A172 (cell line): ENCODE measurements around the gene MFGE8. TPM values are rescaled to one million over a fixed set of nuclear protein-coding genes. Genes with fewer than 3 reads are reported as not detected.
"Not testable (repeated sequence)": the region's sequence is repeated elsewhere in the genome, so short reads cannot be mapped to it uniquely, and the experiment has no call there.

Experiments used
- DNase-seq: peaks from one replicate; pipeline ENCODE4 v3.0.0-alpha.2; 2015; ENCODE audit warnings: low spot score
- total RNA-seq: library from RNA; depleted of rRNA; stranded (reverse); fragments of >200 nt; shearing (Covaris generic); gene quantifications from 2 replicates; pipeline ENCODE4 v1.2.3, GENCODE V29; 2014; rRNA removed

Gene MFGE8
- 116 and 144 TPM in 2 replicates for total RNA-seq

- DNase-seq = peak; percentile 67
Observed at GRCh38 chr15:88913017-88913849, at the start of gene MFGE8. Gene MFGE8 (minus strand): TSS chr15:88913379. CDS start chr15:88913319, 60 bp downstream.

DNA sequence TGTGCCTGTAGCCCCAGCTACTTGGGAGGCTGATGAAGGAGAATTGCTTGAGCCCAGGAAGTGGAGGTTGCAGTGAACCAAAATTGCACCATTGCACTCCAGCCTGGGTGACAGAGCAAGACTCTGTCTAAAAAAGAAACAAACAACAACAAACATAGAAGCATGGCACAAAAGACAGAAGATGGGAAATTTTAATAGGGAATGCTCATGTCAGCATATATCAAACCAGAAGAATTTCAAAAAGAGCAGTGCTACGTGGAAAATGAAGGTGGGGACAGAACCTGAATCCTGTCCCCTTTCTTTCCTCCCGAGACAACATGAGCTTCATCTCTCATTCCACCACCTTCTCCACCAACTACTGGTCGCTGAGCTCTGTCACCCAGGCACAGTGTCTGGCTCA lies 46.3 kb upstream of the MFGE8 start:
- DNase-seq = no peak

DNA sequence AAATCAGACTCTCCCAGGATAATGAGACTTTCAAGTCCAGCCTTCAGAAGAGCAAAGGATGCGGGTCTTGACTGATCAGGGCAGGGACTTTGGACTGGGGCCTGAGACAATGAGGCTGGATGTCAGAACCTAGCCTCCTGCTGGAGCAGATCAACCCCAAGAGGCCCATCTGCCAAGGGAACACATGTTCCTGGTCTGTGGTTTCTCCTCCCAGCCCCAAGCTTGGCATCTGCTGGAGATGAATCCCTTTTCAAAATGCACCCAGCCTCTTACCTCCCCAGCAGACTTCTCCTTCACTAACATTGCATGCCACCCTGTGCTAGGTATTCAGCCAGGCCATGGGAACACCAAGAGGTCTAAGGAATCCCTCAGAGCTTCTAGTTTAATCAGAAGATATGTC lies 43.7 kb upstream of the MFGE8 start:
- DNase-seq = no peak

DNA sequence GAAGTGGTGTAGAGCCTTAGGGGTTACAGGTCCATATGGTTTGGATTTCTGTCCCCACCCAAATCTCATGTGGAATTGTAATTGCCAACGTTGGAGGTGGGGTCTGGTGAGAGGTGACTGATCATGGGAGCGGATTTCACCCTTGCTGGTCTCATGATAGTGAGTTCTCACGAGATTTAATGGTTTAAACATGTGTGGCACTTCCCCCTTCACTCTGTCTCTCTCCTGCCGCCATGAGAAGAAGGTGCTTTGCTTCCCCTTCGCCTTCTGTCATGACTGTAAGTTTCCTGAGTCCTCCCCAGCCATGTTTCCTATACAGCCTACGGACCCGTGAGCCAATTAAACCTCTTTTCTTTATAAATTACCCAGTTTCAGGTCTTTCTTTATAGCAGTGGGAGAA lies 43.1 kb upstream of the MFGE8 start:
- no peak for DNase-seq

DNA sequence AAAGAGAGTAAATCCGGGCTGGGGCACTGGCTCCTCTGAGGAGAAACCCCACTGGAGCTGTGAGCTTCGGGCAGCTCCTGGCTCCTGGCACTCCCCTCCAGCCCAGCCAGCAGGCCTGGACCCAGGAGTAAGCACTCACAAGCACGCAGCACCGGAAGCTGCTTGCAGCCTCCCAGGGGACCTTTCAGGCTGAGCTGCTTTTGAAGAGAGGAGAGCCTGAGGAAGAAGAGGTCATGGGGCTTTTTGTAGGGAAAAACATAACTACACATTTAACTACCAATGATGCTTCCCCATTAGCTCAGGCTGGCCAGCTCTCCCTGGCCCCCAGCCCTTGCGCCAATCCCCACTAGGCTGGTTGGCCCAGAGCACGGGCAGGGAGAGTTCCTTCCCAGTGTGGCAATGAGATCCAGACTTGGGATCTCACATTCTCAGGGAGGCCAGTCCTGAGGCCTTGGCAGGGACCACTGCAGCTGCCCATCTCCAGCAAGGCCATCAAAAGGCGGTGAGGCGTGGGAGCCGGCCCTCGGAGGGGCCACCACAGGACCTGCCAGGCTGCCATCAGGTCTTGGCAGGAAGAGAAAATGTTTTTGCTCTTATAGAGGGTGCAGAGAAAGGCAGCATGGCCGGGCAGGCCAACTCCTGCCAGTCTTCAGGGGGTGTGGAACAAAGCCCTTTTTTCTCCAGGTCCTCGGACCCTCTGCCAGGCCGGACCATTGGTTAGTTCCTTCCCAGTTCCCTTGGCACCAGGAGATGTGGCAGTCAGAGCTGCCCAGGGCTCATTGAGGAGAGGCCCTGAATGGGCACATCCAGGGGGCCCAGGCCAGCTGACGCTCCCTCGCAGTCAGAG lies 41.5 kb upstream of the MFGE8 start:
- no peak for DNase-seq

DNA sequence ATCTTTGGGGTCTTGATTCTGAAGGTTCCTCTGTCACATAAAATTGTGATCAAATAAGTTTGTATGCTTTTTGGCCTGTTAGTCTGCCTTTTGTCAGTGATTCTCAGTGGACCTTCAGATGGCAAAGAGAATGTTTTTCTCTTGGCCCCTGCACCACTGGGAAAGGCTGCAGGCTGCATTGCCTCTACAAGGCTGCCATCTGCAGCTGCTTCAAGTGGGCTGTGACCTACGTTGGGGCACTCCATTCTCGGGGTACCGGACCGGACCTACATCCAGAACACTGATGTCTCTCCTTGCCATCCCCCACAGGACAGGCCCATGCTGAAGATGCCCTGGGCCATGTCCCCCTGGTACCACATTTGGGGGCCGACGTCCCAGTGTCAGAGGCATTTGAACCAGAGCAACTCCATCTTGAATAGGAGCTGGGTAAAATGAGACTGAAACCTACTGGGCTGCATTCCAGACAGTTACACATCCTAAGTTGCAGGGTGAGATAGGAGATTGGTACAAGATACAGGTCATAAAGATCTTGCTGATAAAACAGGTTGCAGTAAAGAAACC lies 37.5 kb upstream of the MFGE8 start:
- no peak for DNase-seq

DNA sequence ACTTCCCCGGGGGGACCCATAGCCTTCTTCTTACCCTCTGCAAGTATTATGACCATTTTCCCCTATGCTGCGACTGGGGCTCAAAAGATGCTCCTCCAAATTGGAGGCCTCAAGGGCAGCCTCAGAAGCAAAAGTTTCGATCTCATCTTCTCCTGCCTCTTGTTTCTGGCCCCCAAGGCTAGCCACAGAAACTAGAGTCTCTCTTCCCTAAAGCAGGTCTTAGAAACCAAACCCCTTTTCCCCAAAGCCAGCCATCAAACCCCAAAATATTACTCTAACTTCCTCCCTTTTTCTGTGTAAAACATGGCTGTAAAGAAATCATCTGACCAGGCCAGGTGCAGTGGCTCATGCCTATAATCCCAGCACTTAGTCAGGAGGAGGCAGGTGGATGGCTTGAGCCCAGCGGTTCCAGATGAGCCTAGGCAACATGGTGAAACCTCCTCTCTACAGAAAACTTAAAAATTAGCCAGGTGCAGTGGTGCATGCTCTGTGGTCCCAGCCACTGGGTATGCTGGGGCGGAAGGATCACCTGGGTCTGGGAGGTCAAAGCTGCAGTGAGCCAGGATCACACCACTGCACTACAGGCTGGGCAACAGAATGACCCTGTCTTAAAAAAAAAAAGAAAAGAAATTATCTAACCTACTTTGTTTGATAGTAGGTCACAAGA lies 36.7 kb upstream of the MFGE8 start:
- DNase-seq = no peak

GRCh38 chr15:88940110-88940675 lies 27.0 kb upstream of the MFGE8 start:
- DNase-seq = no peak

GRCh38 chr15:88939486-88939806 lies 26.3 kb upstream of the MFGE8 start:
- no peak for DNase-seq

GRCh38 chr15:88938802-88939485 lies 25.8 kb upstream of the MFGE8 start:
- no peak for DNase-seq

- not testable (repeated sequence) for DNase-seq
Observed at GRCh38 chr15:88934449-88934848, 21.3 kb upstream of the MFGE8 start.

DNA sequence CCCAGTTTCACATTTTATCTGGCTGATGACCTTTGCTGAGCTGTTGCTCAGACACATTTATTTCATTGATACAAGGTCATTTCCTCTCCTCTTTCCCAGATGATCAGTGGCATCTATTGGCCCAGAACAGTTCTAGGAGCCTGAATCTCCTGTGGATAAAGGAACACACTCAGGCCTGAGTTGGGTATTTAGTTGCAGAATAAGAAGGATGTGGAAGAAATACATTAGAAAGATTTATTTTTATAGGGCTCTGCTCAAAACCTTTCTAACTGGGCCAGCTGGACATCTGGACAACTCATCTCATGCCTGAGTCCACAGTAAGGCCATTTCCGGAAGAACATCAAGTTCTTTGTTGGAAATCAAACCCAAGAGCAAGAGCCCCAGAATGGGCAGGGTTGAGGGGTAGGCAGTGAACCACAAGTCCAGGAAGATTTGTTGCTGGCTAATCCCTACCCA lies 19.7 kb upstream of the MFGE8 start:
- no peak for DNase-seq

DNA sequence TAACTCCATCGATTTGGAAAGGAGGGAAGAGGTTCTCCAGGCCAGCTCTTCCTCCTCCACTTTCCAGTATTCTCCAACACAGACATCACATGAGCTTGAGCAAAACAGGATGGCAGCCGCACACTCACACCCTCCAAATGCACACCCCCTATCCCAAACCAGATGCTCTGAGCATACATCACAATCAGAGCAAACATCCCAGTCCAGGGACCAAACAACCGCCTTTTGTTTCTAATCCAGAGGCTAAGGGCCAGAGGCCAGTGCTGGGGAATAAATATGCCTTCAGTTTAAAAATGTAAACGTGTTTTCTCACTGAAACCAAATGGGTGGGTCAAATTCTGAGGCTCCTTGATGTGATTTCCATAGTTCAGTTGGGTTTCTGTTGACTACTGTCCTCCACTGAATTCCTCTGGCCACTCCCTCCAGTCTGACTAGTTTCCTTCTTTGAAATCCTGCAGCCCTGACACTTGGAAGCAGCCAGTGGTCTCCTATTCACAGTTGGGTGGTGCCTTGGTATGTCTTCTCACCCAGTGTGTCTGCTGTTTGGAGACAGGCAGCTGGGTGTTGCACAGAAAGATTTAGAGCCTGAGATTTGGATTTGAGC lies 19.2 kb upstream of the MFGE8 start:
- DNase-seq = no peak

DNA sequence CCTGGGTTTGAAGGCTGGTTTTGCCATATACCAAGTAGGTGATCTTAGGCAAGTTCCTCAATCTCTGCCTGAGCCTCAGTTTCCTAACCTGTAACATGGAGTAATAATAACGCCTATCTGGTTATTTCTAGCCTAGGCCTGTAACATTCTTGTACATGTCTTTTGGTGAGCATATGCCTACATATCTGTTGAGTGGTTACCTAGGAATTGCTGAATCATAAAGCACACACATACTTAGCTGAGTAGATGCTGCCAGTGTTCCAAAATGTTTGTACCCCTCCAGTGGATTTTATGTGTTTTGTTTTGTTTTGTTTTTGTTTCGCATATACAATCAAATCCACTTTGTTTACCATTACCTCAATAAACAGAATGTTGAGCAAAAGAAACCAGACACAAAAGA lies 17.4 kb upstream of the MFGE8 start:
- DNase-seq = no peak

- DNase-seq = peak; percentile 38
Observed at GRCh38 chr15:88929358-88930098, 16.3 kb upstream of the MFGE8 start.

DNA sequence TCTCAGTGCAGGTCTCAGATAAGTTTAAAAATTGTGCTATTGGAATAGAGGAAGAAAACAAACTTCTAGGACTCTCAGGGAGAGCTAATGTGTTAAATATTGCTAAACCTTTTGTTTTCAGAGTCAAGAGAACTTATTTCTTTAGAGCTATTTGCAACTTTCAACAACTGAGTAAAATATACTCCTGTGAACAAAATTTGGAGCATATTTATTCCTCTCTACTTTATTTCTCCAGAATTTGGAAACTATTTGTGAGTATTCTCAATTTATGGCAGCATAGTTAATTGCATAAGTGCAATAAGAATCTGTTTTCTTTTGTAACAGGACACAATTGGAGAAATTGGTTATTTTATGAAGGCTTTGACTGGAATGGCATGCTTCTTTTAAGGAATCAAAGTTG lies 15.0 kb upstream of the MFGE8 start:
- not testable (repeated sequence) for DNase-seq

DNA sequence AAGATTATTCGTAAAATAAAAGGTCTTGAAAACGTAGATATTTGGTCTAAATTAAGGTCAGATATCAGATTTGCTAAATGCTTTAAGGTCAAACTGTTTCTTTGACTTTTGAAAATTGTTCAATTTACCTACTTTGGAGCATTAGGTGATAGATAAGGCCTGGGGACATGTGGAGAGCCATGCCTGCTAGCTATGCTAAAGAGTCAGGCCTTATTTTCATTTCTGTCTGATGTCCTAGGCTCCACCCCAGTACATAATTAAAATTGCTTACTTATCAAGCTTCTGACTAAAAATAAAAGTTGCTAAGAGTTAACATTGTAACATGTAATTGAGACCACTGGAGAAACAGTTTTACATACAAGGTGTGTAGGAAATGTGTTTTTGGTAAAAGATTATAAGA lies 12.5 kb upstream of the MFGE8 start:
- not testable (repeated sequence) for DNase-seq

DNA sequence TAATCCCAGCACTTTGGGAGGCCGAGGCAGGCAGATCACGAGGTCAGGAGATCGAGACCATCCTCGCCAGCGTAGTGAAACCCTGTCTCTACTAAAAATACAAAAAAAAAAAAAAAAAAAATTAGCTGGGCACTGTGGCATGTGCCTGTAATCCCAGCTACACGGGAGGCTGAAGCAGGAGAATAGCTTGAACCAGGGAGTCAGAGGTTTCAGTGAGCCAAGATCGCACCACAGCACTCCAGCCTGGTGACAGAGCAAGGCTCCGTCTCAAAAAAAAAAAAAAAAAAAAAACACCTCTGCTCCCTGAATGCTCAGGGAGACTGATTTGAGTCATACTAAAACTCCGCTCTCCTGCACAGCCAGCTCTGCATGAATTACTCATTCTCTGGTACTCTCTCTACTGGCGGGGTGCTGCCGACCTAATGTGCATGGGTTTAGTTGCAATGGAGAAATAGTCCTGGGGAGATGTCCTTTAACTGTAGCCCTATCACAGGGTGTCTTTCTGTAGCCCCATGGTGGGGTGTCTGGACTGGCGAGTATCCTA lies 7.8 kb upstream of the MFGE8 start:
- peak; percentile 84 for DNase-seq

- peak; percentile 91 for DNase-seq
Observed at GRCh38 chr15:88920186-88920891, 7.2 kb upstream of the MFGE8 start.
